HepG2 (cell line): ENCODE results near the gene GUK1. TPM values are rescaled to one million over a fixed set of nuclear protein-coding genes. Genes with fewer than 3 reads are reported as not detected.

ENCODE experiments used
- ATAC-seq: fragments of 200-7000 bp; cut with Tn5 transposase; 3 replicates; pipeline ENCODE4 v1.9.1; 2020; ENCODE audit warnings: mild to moderate bottlenecking, moderate library complexity
- BruUV-seq: library from RNA; stranded (reverse); fragments of 400-500 nt; replicated peaks from 2 replicates; lab custom pipeline; 2021; lab: Mats Ljungman, UMichigan
- CTCF ChIA-PET: fragments of 300-600 bp; formaldehyde crosslinking; extraction: SDS; loops from one replicate; lab custom pipeline; 2021; ENCODE audit warnings: low total read pairs, inconsistent platforms, low intra/inter-chr PET ratio; lab: Yijun Ruan, JAX
- POLR2A ChIA-PET: fragments of 350-600 bp; sonication (Branson Sonifier 250); formaldehyde crosslinking; loops from one replicate; lab custom pipeline; 2020; ENCODE audit warnings: antibody characterized with exemption, inconsistent platforms; lab: Yijun Ruan, JAX
- DNase-seq: peaks from one replicate; pipeline ENCODE4 v3.0.0-alpha.2; 2015; ENCODE audit warnings: low spot score
- FAIRE-seq: peaks from 3 replicates; lab custom pipeline; 2011; peaks lifted over from hg19 to GRCh38; lab: Jason Lieb, UNC
- H2AFZ ChIP-seq: one replicate; pipeline ENCODE4 v1.6.1; 2011; ENCODE audit warnings: low read length, inconsistent platforms
- H3K27ac ChIP-seq: fragments of 300-600 bp; 3 replicates; pipeline ENCODE4 v1.8.0; 2011; ENCODE audit warnings: mixed run types, mild to moderate bottlenecking, mixed read lengths, low read length, inconsistent platforms; ENCODE audit not compliant: insufficient read depth; ENCODE audit errors: extremely low read length
- H3K27me3 ChIP-seq, 2 experiments: fragments of 200-600 bp in 1 of 2; 2 replicates in 1 of 2; 3 replicates in 1 of 2; pipeline versions ENCODE4 v1.6.0 to v1.8.0; 2011; ENCODE audit warnings: low read length in 2 of 2, mild to moderate bottlenecking in 2 of 2, moderate library complexity in 2 of 2, inconsistent platforms in 1 of 2; ENCODE audit not compliant: insufficient read depth in 2 of 2, control insufficient read depth in 1 of 2
- H3K36me3 ChIP-seq, 2 experiments: fragments of 200-600 bp in 1 of 2; replicated peaks in 1 of 2; 2 replicates in 1 of 2; 3 replicates in 1 of 2; pipeline versions ENCODE4 v1.5.1 to v1.8.0; 2011; ENCODE audit warnings: low read length in 2 of 2, inconsistent platforms in 1 of 2; ENCODE audit not compliant: insufficient read depth in 2 of 2, control insufficient read depth in 1 of 2
- H3K4me1 ChIP-seq: 2 replicates; pipeline ENCODE4 v1.5.1; 2012; ENCODE audit warnings: low read length, inconsistent platforms; ENCODE audit not compliant: insufficient read depth
- H3K4me2 ChIP-seq: 2 replicates; pipeline ENCODE4 v1.6.0; 2011; ENCODE audit warnings: low read depth, low read length, inconsistent platforms
- H3K4me3 ChIP-seq, 3 experiments: fragments of 200-600 bp in 1 of 3; sonication (generic), shearing (Covaris generic) in 1 of 3; replicated peaks in 1 of 3; 2 replicates each; pipeline ENCODE4 v1.5.1; 2011 to 2016; ENCODE audit warnings: low read length in 3 of 3, inconsistent platforms in 2 of 3, low read depth in 2 of 3, mild to moderate bottlenecking in 2 of 3, control low read depth in 1 of 3, mixed read lengths in 1 of 3; ENCODE audit not compliant: insufficient read depth in 1 of 3
- H3K79me2 ChIP-seq: one replicate; pipeline ENCODE4 v1.6.1; 2011; ENCODE audit warnings: low read length, inconsistent platforms; ENCODE audit not compliant: insufficient read depth
- H3K9ac ChIP-seq: 2 replicates; pipeline ENCODE4 v1.6.0; 2011; ENCODE audit warnings: mild to moderate bottlenecking, low read depth, low read length, inconsistent platforms; ENCODE audit not compliant: insufficient read depth
- H3K9me3 ChIP-seq: 2 replicates; pipeline ENCODE4 v1.5.1; 2012; ENCODE audit warnings: mild to moderate bottlenecking, low read length
- H4K20me1 ChIP-seq: 2 replicates; pipeline ENCODE4 v1.6.0; 2011; ENCODE audit warnings: inconsistent platforms, mild to moderate bottlenecking, low read length, moderate library complexity; ENCODE audit not compliant: insufficient read depth
- ELF1 ChIP-seq: sonication (generic); formaldehyde crosslinking; IDR thresholded peaks from 2 replicates; pipeline ENCODE4 v1.4.0; 2020; ENCODE audit warnings: missing genetic modification reagents
- MNT ChIP-seq: fragments of 450-650 bp; IDR thresholded peaks from 2 replicates; pipeline ENCODE4 v1.6.1; 2016
- ZNF646 ChIP-seq: sonication (generic); formaldehyde crosslinking; IDR thresholded peaks from 2 replicates; pipeline ENCODE4 v1.9.0; 2021; ENCODE audit warnings: mild to moderate bottlenecking, missing genetic modification reagents
- WGBS: methylation state at CpG from one replicate; pipeline ENCODE4 v1.1.6; 2017; ENCODE audit warnings: low lambda C conversion rate; 5-methylcytosine and 5-hydroxymethylcytosine counted together
- in situ Hi-C: cut with HindIII; loops from 2 replicates; pipeline ENCODE4 v1.10.0; 2017; ENCODE audit warnings: low pct_unique_long_range_greater_than_20kb; ENCODE audit not compliant: extremely low pct_ligation_motif_present
- intact Hi-C: fragments of 100-400 bp; cut with micrococcal nuclease; formaldehyde crosslinking; loops from one replicate; pipeline ENCODE4 v1.10.0; 2022; ENCODE audit not compliant: unreplicated experiment
- polyA plus RNA-seq, 8 experiments: library from polyadenylated mRNA; depleted of rRNA in 3 of 8; stranded (reverse) in 7 of 8; unstranded in 1 of 8; fragments of >200 nt; fragmentation: Illumina TruSeq in 4 of 8; extraction: Trizol in 4 of 8; gene quantifications; 2 replicates each; pipeline versions ENCODE4 v1.2.1 to v1.2.3, GENCODE V29; 2011 to 2016; ENCODE audit warnings: low read depth in 4 of 8, missing spikeins in 1 of 8, mixed read lengths in 1 of 8; ENCODE audit not compliant: insufficient read depth in 1 of 8
- total RNA-seq, 5 experiments: library from RNA; depleted of rRNA; stranded (reverse); fragments of >200 nt; fragmentation: Illumina TruSeq; extraction: Trizol; gene quantifications; 2 replicates each; pipeline ENCODE4 v1.2.3, GENCODE V29; 2016; ENCODE audit warnings: low read depth in 1 of 5

The GUK1 gene
- total and polyA plus RNA-seq, 2 of the 13 experiments (the other 11 are each of a cell fraction or from before 2014, with no cell fraction given), result 116 to 154 TPM

DNA sequence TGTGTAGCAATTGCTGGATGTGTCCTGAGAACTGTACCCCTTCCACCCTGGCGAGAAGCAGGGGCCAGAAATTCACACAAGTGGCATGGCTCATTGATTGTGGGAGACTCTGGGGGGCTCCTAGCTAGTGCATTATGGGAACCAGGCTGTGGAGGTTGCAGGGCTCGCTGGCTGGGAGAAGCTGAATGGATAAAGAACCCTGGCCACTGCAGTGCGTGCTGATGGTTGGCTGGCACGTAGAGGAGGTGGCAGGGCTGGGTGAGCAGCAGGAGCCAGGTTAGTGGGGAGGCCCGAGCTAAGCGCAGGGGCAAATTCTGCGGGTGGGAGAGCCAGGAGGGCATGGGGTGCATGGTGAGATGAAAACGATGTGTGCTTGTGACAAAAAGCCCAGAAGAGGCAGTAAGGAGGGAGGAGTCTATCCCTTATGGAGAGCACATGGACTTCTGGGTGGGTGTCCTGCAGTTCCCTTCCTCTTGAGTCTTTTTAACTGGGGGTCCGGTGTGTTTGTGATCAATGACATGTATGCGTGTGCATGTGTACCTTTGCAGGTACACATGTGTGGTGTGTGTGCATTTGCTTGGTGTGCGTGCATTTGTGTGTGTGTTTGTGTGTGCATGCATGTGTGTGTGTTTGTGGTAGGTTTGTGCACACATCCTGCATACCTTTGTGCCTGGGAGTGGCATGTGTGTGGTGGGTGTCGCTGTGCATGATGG is 3.6 kb downstream of the GUK1 start:
- peak; percentile 74 for TF ChIP-seq MNT
- TF ChIP-seq ELF1 (CRISPR knock-in tag), result no peak
- TF ChIP-seq ZNF646 (CRISPR knock-in tag), result peak; percentile 48; the same call in 1 of the 2 replicates
- no peak for DNase-seq

More for the DNA sequence above, 3.6 kb downstream of the GUK1 start:
- WGBS, result 93% methylated on average over 9 of the region's 12 CpGs
- ChIA-PET POLR2A (interaction anchor here (1.2 to 1.4 kb wide), 2 partner anchors 22 kb away, joined by 4 to 6 read pairs; partner anchors contain the start of gene IBA57), CTCF (no interaction called here)
- in situ Hi-C loops, result no loop called here
- peaks cover 59% of the 10 kb centered on the region for H3K79me2 ChIP-seq
- FAIRE-seq (no peak), ATAC-seq (no peak)
- no peak overlapping the region for H3K9ac ChIP-seq
- H3K36me3 ChIP-seq, result peaks cover 4 to 17% of the 10 kb centered on the region in 2 experiments; a peak in 4 of 5 replicates
- no peak overlapping the region for H3K27ac ChIP-seq
- intact Hi-C loops, result no loop called here
- peaks cover 23% of the 10 kb centered on the region; the same call in 1 of the 2 replicates for H4K20me1 ChIP-seq
- no peaks in the 10 kb centered on the region; a peak in 1 of 5 replicates for H3K27me3 ChIP-seq
- H3K4me3 ChIP-seq, result no peak overlapping the region; a peak in 1 of 6 replicates
- H3K4me2 ChIP-seq, result peak overlapping the region; percentile 95; the same call in 1 of the 2 replicates
- peaks cover 42% of the 10 kb centered on the region for H3K4me1 ChIP-seq
- no peaks in the 10 kb centered on the region for H3K9me3 ChIP-seq
- no peak overlapping the region for H2AFZ ChIP-seq
- no TSS peak for BruUV-seq
